Measurements from ENCODE around the gene MPZL1. TPM values are rescaled to one million over a fixed set of nuclear protein-coding genes. Genes with fewer than 3 reads are reported as not detected.

The MPZL1 gene
- total and polyA plus RNA-seq, 3 donors from 2014 or later: 148 to 160 (median 154) TPM

GRCh38 chr1:167795810-167796740 lies 74.3 kb downstream of the MPZL1 start:
- H3K4me3 ChIP-seq: no peak overlapping the region
- TF ChIP-seq, protein P1, sequence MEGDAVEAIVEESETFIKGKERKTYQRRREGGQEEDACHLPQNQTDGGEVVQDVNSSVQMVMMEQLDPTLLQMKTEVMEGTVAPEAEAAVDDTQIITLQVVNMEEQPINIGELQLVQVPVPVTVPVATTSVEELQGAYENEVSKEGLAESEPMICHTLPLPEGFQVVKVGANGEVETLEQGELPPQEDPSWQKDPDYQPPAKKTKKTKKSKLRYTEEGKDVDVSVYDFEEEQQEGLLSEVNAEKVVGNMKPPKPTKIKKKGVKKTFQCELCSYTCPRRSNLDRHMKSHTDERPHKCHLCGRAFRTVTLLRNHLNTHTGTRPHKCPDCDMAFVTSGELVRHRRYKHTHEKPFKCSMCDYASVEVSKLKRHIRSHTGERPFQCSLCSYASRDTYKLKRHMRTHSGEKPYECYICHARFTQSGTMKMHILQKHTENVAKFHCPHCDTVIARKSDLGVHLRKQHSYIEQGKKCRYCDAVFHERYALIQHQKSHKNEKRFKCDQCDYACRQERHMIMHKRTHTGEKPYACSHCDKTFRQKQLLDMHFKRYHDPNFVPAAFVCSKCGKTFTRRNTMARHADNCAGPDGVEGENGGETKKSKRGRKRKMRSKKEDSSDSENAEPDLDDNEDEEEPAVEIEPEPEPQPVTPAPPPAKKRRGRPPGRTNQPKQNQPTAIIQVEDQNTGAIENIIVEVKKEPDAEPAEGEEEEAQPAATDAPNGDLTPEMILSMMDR (IDR thresholded peaks at IDR 0.05): no peak
- TF ChIP-seq POLR2A (IDR thresholded peaks at IDR 0.05): no peak
- H3K27ac ChIP-seq: peak overlapping the region; percentile 10 to 62
- peak; percentile 33 for DNase-seq
- H3K27me3 ChIP-seq: no peaks in the 10 kb centered on the region
- H3K9me3 ChIP-seq: no peaks in the 10 kb centered on the region
- peaks cover 36% of the 10 kb centered on the region for H3K4me1 ChIP-seq
- intact Hi-C loops (cut with DNase I; ENCODE audit: low total_unique reads): no loop called here
- 45 to 50% methylated on average over 10 of the region's 10 CpGs for WGBS, 2 donors
- no peaks in the 10 kb centered on the region for H3K36me3 ChIP-seq (ENCODE audit: low read depth, missing control alignments)

GRCh38 chr1:167797015-167797414 lies 75.2 kb downstream of the MPZL1 start:
- H3K4me3 ChIP-seq: no peak overlapping the region
- intact Hi-C loops (cut with DNase I; ENCODE audit: low total_unique reads): no loop called here

DNA sequence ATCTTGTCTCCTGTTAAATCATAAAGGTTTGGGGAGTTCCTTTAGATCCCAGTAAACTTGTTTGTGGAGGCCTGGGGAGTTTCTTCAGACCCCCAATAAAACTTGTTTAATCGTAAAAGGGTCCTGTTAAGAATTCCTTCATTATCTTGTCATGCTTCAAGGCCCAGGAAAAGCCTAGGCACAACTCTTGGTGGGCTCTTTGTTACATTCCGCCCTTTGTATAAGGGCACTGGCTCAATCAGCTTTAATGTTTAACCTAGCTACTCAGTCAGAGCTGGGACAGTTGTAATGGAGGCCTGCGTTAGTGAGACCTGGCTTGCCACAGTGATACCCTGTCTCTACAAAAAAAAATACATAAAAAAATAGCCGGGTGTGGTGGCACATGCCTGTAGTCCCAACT lies 77.2 kb downstream of the MPZL1 start:
- H3K9me3 ChIP-seq: no peaks in the 10 kb centered on the region
- peak overlapping the region in 1 of 2 donors; percentile 62 for H3K27ac ChIP-seq
- TF ChIP-seq POLR2A (IDR thresholded peaks at IDR 0.05): no peak
- TF ChIP-seq, protein P1 (IDR thresholded peaks at IDR 0.05): no peak
- DNase-seq: no peak
- no peaks in the 10 kb centered on the region for H3K36me3 ChIP-seq (ENCODE audit: low read depth, missing control alignments)
- intact Hi-C loops (cut with DNase I; ENCODE audit: low total_unique reads): no loop called here
- peaks cover 36% of the 10 kb centered on the region for H3K4me1 ChIP-seq
- no peak overlapping the region for H3K4me3 ChIP-seq
- WGBS, 2 donors: 83 to 84% methylated on average over 4 of the region's 4 CpGs
- H3K27me3 ChIP-seq: no peaks in the 10 kb centered on the region

More at GRCh38 chr1:167797015-167797414, 75.2 kb downstream of the MPZL1 start:
- Histone ChIP-seq H3K36me3 (ENCODE audit: low read depth, missing control alignments) (no peaks in the 10 kb centered on the region), H3K27me3 (no peaks in the 10 kb centered on the region), H3K27ac (peak overlapping the region; percentile 10 to 62), H3K4me1 (peaks cover 36% of the 10 kb centered on the region), H3K9me3 (no peaks in the 10 kb centered on the region)
- 15 to 18% methylated on average over 2 of the region's 2 CpGs for WGBS, 2 donors
- no peak for TF ChIP-seq POLR2A (IDR thresholded peaks at IDR 0.05)
- TF ChIP-seq, protein P1 (IDR thresholded peaks at IDR 0.05): no peak
- DNase-seq: peak; percentile 87

- no peaks in the 10 kb centered on the region for H3K9me3 ChIP-seq
- peak overlapping the region; percentile 26 to 71 for H3K27ac ChIP-seq
- H3K4me3 ChIP-seq: no peak overlapping the region
- TF ChIP-seq, protein P1 (IDR thresholded peaks at IDR 0.05): no peak
- TF ChIP-seq POLR2A (IDR thresholded peaks at IDR 0.05): no peak
- intact Hi-C loops (cut with DNase I; ENCODE audit: low total_unique reads): loop anchor here (5.0 kb wide), 1 partner anchor 77 kb away; the partner anchor contains the start of gene MPZL1
- no peaks in the 10 kb centered on the region for H3K36me3 ChIP-seq (ENCODE audit: low read depth, missing control alignments)
- WGBS, 2 donors: 16 to 29% methylated on average over 4 of the region's 4 CpGs
- H3K4me1 ChIP-seq: peaks cover 35% of the 10 kb centered on the region
- no peaks in the 10 kb centered on the region for H3K27me3 ChIP-seq
- no peak for DNase-seq
Measured at GRCh38 chr1:167799747-167800146, 78.0 kb downstream of the MPZL1 start.

Measured in testis (tissue), 3 donors.